GM19043 (cell line): ENCODE measurements around the gene MPDU1.

ENCODE experiments used
- ATAC-seq: cut with Tn5 transposase; IDR thresholded peaks from one replicate; pipeline ENCODE4 v1.9.1; 2021; ENCODE audit warnings: low read depth; ENCODE audit not compliant: unreplicated experiment

The MPDU1 gene

DNA sequence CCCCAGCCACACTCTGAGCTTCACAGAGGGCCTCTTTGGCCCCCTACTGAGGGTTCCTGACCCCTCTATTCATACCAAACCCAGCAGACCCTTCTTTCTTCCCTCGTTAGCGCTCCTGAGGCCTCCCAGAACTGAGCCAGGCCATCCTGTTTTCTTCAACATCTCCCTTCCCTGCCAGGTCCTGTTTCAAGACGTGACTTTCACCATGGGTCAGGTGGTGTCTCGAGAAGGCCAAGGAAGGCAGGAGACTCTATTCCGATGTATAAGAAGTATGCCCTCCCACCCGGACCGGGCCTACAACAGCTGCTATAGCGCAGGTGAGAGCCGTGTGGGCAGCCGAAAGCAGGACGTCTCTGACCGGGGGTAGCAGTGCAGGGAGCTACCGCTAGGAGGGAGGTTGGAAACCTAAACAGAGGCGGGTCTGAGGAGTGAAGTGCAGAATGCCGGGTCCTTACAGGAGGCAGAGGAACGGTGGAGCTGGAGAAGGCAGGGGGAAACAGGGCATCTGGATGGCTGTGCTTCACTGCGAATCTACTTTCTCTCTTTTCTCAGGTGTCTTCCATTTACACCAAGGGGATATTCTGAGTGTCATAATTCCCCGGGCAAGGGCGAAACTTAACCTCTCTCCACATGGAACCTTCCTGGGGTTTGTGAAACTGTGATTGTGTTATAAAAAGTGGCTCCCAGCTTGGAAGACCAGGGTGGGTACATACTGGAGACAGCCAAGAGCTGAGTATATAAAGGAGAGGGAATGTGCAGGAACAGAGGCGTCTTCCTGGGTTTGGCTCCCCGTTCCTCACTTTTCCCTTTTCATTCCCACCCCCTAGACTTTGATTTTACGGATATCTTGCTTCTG is 23.3 kb upstream of the MPDU1 start:
- ATAC-seq: no peak

DNA sequence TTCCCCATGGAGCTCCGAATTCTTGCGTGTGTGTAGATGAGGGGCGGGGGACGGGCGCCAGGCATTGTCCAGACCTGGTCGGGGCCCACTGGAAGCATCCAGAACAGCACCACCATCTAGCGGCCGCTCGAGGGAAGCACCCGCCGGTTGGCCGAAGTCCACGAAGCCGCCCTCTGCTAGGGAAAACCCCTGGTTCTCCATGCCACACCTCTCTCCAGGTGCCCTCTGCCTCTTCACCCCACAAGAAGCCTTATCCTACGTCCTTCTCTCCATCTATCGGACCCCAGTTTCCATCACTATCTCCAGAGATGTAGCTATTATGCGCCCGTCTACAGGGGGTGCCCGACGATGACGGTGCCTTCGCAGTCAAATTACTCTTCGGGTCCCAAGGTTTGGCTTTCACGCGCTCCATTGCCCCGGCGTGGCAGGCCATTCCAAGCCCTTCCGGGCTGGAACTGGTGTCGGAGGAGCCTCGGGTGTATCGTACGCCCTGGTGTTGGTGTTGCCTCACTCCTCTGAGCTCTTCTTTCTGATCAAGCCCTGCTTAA is 22.6 kb upstream of the MPDU1 start:
- ATAC-seq: no peak

DNA sequence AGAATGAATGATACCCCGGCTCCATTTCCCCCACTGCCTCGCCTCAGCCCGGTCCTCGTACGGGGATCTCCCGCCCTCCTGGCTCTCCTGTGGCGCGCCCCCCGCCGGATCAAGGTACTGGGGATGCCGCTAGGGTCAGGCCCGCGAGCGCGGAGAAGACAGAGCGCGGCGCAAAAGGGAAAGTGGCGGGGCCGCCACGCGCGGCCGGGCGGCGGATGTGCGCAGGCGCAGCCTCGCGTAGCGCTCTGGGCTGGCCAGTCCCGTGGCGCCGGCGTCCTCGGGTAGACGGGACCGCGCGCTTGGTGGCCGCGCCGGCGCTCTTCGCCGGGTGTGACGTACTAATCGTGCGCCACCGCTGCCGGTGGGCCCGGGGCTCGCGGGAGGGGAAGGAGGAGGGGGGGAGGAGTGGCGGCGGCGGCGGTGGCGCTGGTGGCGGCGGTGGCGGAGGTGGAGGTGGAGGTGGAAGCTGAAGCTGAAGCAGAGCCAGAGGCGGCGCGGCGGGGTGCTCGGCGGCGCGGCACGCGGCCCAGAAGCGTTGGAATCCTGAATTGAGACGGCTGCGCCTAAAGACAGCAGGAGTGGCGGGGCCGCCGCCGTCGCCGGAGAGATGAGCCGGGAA is 22.0 kb upstream of the MPDU1 start, which contains the start of gene SENP3:
Gene SENP3, plus strand, starts transcription at position 331 of the 619 bp plus-strand sequence. CDS start 1,158 bp downstream, outside the sequence.
- ATAC-seq: no peak

DNA sequence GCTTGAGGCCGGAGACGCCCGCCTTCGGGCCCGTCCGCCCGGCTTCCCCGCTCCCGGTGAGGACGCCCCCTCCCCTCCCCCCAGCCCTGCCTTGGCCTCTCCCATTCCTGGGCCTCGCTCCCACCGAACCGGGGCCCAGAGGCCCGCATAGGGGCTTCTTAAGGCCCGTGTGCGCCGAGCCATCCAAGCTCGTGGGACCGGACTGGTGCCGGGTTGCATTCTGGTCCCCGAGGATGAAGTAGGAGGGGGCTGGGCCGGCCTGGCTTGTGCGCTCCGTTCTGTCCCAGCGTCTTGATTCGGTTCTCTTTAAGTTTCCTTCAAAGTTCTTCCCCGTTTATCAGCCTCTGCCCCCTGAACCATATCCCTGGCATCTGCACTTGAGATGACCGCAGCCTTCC is 21.4 kb upstream of the MPDU1 start:
- ATAC-seq: no peak

DNA sequence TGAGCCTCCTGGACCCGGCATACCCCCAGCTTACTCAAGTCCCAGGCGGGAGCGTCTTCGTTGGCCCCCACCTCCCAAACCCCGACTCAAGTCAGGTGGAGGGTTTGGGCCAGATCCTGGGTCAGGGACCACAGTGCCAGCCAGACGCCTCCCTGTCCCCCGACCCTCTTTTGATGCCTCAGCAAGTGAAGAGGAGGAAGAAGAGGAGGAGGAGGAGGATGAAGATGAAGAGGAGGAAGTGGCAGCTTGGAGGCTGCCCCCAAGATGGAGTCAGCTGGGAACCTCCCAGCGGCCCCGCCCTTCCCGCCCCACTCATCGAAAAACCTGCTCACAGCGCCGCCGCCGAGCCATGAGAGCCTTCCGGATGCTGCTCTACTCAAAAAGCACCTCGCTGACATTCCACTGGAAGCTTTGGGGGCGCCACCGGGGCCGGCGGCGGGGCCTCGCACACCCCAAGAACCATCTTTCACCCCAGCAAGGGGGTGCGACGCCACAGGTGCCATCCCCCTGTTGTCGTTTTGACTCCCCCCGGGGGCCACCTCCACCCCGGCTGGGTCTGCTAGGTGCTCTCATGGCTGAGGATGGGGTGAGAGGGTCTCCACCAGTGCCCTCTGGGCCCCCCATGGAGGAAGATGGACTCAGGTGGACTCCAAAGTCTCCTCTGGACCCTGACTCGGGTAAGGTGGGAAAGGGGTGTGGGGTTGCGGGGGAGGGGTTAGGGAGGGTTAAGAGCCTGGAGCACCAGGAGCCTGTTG is 20.4 kb upstream of the MPDU1 start:
- no peak for ATAC-seq

DNA sequence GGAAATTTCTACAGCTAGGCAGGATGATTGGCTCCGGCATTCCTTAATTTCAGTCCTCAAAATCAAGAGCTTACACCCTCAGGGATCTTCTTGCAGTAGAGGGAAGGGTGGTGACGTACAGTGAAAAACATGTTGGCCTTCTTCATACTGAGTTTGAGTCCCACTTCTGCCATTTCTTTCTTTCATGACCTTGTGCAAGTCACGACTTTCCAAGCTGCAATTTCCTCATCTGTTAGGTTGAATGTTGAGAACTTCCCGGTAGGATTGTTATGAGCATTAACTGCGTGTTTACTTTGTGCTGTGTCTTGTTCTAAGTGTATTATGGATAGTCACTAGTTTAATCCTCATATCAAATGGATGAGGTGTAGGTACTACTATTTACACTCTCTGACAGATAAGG is 14.1 kb upstream of the MPDU1 start:
- no peak for ATAC-seq

DNA sequence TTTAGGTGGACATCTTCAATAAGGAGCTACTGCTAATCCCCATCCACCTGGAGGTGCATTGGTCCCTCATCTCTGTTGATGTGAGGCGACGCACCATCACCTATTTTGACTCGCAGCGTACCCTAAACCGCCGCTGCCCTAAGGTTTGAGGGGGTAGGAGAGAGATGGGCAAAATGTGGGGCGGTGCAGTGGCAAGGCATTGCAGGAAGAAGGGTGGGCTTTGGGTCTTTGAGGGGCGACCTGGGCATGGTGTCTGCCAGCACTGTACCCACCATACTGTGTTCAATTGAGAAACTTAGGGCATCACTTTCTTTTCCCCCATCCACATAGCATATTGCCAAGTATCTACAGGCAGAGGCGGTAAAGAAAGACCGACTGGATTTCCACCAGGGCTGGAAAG is 13.3 kb upstream of the MPDU1 start:
- ATAC-seq: no peak

DNA sequence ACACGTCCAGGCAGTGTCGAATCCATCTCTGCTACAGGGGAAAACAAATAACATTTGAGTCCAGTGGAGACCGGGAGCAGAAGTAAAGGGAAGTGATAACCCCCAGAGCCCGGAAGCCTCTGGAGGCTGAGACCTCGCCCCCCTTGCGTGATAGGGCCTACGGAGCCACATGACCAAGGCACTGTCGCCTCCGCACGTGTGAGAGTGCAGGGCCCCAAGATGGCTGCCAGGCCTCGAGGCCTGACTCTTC is 11.4 kb upstream of the MPDU1 start:
- ATAC-seq: no peak

DNA sequence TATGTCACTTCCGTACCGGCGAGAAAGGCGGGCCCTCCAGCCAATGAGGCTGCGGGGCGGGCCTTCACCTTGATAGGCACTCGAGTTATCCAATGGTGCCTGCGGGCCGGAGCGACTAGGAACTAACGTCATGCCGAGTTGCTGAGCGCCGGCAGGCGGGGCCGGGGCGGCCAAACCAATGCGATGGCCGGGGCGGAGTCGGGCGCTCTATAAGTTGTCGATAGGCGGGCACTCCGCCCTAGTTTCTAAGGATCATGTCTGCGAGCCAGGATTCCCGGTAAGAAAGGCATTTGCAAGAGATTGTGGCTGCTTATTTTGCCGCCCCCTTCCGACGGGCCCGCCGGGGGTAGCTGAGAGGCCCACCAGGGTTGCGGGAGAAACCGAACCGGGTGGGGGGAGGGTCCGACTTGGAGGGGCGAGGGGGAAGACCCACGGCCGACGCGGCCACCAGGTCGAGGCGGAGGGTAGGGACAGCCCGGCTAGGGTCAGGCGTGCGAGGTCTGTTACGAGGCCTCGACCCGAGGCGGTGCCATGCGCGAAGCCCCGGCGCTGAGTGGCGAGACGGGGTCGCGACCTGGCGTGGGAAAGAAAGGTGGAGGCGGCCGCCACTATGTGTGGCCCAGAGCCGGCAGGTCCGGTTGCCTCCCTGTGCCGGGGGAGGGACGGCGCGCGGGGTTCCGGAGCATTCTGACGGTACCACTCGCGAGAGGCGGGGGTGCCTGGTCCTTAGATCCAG is 10.9 kb upstream of the MPDU1 start:
- peak; percentile 92 for ATAC-seq

DNA sequence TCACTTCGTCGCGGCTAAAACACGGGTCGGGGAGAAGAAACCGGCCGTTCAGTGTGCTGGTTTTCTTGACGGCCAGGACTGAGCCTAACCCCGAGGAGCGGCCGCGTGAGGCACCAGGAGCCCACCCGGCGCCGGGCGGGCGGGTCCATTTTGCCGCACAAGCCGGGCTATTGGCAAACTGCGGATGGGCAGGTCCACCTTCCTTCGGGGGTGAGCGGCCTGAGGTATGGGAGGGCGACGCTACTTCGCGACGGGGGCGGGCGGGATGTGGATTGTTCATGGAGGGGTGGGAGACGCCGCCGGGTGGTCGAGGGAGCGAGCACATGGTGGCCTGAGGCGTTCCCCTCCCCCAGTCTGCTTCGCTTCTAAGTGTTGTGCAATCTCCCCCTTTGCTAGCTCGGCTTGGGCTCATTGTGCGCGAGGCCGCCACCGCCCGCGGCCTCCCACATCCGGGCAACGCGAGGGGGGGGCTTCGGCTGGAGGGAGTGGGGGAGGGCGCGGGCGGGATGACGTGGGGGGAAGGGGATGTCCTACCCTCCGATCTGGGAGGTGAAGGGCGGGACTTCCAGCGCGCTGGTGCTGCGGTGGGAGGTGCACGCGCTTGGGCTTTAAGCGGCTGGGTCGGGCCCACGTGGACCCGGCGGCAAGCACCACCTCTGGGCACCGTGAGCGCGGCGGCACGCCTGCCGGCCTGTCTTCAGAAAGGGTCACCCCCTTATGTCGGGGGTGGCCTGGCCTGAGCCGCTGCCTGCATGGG is 10.2 kb upstream of the MPDU1 start:
- no peak for ATAC-seq

DNA sequence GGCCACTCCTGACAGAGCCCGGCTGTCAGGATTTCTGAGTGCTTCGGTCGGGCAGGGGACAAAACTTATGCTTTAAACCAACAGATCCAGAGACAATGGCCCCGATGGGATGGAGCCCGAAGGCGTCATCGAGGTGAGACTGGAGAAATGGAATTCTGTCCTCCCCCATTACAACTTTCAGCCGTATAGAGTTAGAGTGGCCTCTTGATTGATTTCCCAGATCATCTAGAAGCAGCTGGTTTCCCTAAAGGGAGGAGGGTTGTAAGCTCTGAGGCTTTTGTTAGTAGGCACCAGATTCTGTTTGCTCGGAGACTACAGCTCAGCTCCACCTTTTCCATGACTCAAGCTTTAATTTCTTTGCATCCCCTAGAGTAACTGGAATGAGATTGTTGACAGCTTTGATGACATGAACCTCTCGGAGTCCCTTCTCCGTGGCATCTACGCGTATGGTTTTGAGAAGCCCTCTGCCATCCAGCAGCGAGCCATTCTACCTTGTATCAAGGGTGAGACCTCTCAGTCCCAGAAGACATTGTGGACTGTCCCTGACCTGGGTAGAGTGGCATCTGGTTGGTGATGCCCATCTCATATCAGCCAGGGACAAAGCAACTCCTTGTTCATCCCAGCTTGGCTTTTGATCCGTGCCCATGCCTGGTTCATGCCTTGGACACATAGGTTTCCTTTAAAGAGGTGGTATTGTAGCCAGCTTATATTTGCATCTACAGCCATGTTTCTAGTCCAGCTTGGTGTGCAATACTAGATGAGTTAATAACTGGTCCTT is 9.3 kb upstream of the MPDU1 start:
- ATAC-seq: no peak

DNA sequence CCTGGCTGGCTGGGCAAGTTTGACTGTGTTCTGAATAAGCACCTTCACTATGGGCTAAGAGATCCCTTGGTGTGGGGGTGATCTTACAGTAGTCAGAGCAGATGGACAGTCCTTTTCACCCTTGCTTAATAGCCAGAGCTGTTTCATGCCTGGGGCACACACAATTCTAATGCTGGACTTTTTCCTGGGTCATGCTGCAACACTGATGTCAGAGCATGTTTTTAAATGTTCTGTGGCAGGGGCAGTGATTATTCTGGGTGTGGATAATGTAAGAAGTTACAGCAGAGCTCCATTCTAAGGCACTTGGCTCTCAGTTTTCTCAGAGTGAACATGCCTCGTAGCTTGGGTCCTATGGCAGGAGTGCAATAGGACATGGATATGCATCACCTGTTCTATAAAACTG is 8.2 kb upstream of the MPDU1 start:
- ATAC-seq: no peak

DNA sequence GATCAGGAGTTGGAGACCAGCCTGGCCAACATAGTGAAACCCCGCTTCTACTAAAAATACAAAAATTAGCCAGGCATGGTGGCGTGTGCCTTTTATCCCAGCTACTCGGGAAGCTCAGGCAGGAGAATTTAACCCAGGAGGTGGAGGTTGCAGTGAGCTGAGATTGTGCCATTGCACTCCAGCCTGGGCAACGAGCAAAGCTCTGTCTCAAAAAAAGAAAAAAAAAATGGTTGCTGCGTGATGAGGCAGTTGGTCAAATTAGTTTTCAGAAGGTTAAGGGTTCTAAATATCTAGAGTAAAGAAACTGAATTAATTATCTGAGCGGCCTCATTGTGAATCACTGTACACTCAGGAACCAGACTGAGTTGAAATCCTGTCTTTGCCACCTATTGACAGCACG is 7.7 kb upstream of the MPDU1 start:
- no peak for ATAC-seq

DNA sequence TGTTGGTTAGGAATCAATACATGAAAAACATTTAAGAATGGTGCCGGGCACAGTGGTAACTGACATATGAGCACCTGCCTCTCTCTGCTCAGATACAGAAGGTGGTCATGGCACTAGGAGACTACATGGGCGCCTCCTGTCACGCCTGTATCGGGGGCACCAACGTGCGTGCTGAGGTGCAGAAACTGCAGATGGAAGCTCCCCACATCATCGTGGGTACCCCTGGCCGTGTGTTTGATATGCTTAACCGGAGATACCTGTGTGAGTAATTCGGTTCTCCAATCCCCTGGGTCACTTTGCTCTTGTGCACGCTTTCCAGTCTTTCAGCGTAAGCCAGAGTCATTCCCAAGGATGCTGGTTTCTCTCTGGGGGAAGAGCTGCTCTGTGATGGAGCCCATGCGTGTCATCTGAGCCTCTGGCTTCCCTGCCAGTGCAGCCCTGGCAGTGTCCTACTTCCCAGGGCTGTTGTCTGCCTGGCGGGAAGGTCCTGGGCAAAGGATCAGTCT is 7.2 kb upstream of the MPDU1 start:
- no peak for ATAC-seq

DNA sequence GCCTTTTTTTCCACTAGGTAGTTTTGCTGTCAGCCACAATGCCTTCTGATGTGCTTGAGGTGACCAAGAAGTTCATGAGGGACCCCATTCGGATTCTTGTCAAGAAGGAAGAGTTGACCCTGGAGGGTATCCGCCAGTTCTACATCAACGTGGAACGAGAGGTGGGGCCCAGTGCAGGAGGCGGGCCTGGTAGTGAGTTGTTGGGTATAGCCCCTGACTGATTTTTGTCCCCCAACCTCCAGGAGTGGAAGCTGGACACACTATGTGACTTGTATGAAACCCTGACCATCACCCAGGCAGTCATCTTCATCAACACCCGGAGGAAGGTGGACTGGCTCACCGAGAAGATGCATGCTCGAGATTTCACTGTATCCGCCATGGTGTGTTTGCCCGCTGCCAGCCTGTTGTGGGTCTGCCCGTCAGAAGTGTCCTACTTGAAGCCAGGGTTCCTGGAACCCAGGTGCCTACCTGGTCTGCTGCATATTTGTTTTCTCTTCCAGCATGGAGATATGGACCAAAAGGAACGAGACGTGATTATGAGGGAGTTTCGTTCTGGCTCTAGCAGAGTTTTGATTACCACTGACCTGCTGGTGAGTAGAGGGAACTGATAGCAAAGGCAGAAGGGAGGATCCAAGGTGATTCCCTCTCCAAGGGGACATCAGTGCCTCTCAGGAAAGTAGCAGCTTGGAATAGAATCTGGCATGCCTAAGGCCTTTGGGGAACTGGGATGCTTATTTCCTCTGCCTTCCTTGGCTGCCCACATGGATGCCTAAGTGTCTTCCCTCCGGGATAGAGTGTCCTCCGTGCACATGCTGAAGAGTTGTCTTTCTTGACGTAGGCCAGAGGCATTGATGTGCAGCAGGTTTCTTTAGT is 6.1 kb upstream of the MPDU1 start:
- ATAC-seq: no peak

DNA sequence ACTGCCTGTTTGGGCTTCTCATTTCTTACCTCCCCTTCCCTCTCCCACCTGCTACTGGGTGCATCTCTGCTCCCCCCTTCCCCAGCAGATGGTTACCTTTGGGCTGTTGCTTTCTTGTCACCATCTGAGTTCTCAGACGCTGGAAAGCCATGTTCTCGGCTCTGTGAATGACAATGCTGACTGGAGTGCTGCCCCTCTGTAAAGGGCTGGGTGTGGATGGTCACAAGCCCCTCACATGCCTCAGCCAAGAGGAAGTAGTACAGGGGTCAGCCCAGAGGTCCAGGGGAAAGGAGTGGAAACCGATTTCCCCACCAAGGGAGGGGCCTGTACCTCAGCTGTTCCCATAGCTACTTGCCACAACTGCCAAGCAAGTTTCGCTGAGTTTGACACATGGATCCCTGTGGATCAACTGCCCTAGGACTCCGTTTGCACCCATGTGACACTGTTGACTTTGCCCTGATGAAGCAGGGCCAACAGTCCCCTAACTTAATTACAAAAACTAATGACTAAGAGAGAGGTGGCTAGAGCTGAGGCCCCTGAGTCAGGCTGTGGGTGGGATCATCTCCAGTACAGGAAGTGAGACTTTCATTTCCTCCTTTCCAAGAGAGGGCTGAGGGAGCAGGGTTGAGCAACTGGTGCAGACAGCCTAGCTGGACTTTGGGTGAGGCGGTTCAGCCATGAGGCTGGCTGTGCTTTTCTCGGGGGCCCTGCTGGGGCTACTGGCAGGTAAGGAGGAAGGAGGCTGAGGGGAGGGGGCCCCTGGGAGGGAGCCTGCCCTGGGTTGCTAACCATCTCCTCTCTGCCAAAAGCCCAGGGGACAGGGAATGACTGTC is 4.4 kb upstream of the MPDU1 start, which contains the start of gene CD68:
Gene CD68, plus strand, starts transcription at position 638 of the 833 bp plus-strand sequence. Its CDS starts 40 bp downstream, at position 678.
- no peak for ATAC-seq
